ENCODE results near the gene NOX4.
"Not testable (repeated sequence)": the region's sequence is repeated elsewhere in the genome, so short reads cannot be mapped to it uniquely, and the experiment has no call there.

NOX4 gene

DNA sequence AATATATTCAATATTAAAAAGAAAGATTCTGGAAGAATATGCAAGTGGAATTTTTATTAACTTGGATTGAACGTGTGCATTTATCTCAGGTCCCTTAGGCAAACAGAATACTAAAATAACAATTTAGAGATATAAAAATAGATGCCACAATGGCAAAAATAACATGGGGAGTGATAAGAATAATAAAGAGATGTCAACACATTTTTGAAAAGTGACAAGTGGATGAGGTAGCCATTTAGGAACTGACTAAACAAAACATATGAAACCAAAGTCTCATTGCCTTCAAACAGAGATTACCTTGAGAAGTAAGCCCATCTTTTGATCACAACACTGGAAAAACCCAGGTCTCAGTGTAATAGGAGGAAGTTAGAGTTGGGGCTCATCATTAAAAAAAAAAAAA lies 112.2 kb downstream of the NOX4 start:
- not testable (repeated sequence) for ATAC-seq

DNA sequence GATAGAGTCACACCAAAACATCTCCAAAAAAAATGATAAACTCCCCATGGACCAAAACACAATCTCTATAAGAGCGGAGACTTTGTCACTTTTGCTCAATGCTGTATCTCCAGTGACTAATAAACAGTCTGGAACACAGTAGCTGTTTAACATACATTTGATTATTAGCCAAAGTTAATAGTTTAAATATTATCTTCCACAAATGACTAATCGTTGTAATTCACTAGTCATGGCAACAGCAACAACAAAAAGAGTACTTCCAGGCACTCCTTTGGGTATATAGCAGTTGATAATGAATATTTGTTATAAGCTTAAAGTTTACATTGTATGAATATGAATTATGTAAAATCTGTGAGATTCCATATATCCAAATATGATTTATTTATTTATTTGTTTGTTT lies 121.8 kb downstream of the NOX4 start:
- ATAC-seq = not testable (repeated sequence)

DNA sequence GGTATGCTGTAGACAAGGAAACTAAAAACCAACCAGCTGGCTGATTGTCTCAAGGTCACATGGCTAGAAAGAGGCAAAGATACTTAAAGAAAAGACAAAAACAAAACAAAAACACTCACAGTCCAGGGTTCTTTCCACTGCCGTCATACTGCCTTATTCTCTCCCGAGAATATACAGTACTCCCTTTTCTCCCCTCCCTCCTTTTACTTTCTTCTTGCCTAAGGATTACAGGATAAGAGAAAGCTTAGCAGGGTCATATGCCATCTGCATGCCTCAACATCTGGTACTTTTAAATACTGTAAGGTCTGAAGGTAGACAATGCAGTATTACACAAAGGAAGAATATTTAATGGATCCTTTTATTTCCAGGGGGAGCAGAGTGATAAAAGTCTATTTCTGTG lies 126.3 kb downstream of the NOX4 start:
- ATAC-seq = not testable (repeated sequence)

DNA sequence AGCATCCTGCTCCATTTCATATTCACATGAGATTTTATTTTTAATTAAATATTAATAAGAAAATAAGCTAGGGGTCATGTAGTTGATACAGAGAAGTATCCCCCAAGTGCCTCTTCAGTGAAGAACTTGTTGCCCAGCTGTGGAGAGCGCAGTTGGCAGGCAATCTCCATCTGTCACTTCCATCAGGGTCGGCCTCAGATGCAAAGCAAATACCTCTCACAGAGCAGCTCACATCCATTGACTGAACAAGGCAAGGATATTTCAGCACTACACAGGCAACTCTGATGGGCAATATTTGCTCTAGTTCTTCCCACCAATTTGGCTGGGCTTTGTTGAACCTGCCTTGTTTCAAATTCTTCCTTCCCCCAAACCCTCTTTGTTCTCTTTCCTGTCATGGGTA lies 129.4 kb downstream of the NOX4 start:
- no peak for ATAC-seq

DNA sequence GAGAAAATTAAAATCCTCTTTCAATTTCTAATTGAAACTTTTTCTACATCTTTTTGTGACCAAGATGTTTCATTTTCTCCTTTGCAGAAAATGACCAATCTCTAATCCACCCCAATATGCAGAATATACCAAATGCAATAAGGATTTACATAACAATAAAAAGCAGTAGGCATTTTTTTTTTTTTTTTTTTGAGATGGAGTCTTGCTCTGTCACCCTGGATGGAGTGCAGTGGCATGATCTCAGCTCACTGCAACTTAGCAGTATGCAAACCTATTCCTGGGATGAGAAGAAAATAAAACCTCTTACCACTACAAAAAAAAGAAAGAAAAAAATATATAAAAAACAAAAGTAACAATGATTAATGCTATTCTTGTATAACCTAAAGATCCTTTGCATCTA lies 132.0 kb downstream of the NOX4 start:
- not testable (repeated sequence) for ATAC-seq

- no peak for ATAC-seq
Measured at GRCh38 chr11:89358761-89359160, 132.4 kb downstream of the NOX4 start.

DNA sequence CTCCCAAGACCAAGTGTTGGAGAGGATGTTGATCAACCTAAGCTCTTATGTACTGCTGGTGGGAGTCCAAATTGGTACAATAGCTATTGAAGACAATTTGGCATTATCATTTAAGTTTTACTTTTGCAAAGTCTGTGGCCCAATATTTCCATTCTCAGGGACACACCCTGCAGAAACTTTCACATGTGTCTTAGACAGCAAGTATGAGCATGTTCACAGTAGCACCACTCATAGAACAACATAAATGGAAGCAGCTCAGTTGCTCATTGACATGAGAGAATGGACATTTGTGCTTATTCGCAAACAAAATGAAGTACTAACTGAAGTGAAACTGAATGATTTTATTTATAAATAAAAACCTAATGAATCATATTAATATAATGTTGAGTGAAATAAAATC lies 135.5 kb downstream of the NOX4 start:
- no peak for ATAC-seq

DNA sequence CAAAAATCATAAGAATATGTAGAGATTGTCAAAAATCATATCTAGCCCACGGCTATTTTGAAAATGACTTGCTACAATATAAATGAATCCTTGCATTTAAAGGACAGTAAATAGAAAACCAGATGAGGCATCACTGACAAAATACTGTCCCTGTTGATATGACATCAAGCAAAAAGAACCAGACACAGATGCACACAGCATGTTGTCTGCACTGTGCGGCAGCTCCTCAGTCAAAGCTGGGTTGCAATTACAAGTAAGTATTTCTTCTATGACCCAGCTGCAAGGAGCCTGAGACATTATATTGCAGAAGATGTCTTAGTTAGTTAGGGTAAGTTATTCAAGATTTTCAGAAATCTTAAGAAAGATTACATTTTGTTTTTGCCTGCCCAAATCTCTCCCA lies 136.7 kb downstream of the NOX4 start:
- not testable (repeated sequence) for ATAC-seq

DNA sequence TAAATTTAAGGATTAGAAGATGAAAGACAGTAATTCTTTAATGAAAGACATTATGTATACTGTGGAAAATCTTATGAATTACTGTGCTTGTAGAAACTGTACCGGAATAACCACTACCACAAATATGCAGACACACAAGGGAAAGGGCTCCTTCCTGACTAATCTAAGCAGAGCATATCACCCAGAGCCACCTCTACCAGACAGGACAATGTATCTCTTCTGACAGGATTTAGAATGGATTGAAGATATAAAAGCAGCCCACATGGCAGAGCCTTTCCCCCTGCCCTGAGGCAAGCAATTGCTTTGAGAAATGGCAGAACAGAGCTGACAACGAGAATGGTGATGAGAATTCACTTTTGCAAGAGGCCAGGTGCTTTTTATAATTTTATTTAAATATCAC lies 144.1 kb downstream of the NOX4 start:
- no peak for ATAC-seq

DNA sequence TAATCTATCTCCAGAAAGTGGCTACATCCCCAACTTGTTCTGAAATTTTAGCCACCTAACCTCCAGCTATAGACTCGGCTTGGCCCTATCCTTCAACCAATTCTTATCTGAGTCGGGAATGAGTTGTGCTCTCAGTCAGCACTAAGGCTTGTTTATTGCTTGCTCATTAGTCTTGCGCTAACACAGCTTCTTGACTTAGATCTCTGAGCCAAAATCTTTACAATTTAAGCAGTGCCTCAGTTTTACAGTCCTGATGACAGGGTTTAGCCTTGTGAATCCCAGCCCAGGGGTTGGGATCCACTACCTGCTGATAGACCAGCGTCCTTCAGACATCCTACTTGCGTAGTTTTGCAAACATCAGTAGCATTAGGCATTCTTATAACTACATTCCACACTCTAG lies 144.6 kb downstream of the NOX4 start:
- no peak for ATAC-seq

DNA sequence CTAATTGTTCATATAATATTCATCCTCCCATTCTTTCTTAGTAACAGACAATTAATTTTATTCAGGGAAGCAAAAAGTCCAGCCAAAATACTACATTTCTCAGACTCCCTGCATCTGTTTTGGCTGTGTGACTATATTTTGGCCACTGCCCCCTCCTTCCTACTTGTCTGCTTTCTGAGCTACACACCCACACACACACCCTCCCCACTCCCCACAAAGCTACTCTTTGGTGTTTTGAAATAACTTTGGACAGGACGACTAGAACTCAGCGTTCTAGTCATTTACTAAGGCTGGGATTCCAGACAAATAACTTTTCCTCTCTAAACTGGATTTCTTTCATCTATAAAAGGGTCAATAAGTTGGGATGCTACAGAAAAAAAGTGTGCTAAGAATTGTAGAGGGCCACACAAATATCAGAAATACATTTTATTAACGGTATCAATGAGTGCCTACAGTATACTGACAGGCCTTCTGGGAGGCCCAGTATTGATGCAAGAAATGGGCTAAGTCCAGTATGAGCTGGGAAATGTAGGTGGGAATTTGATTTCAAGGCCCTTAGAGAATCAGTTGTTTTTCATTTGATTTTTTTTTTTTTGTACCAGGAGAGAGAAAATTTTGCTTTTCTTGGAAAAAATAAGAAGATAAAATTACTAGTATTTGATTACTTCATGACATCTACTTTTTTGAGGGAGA lies 148.1 kb downstream of the NOX4 start:
- not testable (repeated sequence) for ATAC-seq

DNA sequence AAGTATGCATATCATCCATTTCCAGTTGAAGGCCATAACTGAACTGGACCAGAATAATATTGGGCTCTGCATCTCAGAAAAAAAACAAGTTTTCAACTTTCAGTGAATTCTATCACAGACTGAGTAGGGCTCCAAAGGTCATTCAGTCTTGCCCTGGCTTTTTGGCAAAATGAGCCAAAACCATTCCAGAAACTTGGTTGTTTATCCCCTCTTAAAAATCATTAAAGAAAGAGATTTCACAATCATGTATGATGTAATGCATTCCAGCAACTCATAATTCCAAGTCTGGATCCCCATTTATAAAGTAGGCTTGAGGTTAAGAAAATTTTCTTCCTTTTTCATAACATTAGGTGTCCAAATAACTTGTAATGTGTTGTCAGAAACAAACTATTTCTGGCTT lies 150.7 kb downstream of the NOX4 start:
- ATAC-seq = not testable (repeated sequence)

- ATAC-seq = not testable (repeated sequence)
Measured at GRCh38 chr11:89338073-89338472, 153.1 kb downstream of the NOX4 start.

DNA sequence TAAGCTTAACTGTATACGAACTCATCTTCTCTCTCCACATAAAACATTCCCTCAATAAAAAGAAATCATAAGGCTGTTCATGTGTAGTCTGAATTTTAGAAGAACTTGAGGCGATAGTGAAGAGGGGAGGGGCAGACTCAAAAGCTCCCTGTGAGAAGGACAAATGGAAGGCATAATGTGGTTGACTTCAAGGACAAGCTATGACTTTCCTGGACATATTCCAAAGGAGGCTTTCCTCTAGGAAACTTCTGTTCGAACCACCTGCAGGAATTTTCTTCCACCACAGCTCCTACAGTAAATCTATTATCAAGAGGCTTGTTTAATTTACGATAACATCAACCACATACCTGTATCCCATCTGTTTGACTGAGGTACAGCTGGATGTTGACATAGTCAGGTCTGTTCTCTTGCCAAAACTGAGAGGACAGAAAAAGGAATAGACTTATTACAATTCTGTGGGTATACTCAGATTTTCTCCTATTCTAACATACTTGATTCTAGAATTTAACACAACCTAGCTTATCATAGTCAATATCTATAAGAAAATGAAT lies 154.0 kb downstream of the NOX4 start:
- ATAC-seq = not testable (repeated sequence)

DNA sequence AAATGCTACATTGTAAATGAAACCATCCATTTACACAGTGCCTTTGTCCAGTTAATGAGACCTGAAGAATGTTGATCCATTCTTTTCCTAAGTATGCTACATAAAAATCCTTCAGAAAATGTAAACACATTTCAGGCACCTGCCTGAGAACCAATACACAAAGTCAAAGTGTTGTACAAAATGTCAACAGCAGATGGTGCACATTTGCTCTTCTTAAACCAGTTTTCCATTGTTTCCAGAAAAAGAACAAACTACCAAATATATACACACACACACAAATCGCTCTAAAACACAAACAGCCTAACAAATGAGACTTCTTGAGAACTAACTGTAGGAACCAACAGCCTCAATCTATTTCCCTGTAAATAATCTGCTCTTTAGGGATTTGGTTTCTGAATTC lies 157.5 kb downstream of the NOX4 start:
- ATAC-seq = not testable (repeated sequence)

GRCh38 chr11:89331940-89332339 lies 159.2 kb downstream of the NOX4 start:
- ATAC-seq = not testable (repeated sequence)

DNA sequence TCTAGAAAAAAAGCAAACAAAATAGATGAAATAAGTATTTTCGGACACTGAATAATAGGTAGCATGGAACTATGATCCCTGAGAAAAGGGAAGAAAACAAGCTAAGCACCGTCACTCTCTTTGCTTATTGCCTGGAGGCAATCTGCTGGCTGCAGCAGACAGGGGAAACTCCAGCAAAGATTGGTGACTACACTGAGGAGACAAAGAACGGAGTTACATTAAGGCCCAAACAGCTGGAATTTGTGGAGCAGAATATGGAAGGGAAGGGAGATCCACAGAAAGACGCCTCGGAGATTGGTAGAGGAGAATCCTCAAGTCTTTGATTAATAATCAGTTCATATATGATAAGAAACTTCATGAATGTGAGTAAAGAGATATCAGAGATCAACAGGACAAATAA lies 163.3 kb downstream of the NOX4 start:
- no peak for ATAC-seq

DNA sequence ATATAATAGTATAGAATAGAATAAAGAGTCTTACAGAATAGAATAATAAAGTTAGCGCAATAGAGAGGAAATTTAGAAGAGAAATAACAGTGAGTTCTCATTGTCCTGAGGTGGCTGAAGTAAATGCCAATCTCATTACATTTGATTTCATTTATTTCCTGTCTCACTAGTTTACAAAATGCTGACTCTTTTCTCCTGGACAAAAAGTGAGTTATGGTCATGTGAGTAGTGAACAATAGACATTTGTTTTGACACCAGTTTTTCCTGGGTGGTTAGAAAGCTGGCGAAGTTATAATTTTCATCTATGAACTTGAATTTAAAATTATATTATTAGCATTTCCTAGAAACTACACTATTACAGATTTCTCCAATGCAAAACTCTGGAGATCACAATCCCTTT lies 169.8 kb downstream of the NOX4 start:
- ATAC-seq = no peak

DNA sequence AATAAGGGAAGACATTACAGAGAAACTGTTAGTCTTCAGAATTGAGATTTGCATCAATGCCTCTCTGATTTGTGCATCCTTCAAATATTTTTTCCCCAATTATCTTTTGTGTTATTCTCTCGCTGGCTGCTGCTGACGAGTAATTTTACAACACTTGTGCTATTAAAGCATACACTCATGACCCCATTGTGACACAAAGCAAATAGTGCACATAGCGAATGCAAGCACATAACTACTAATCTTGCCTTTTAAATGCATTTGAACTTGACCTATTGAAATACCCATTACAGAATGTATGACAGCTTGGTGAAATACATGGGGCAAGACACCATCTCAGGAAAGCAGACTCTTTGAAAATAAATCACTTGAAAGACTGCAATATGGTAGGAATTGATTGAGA lies 180.6 kb downstream of the NOX4 start:
- ATAC-seq = not testable (repeated sequence)

DNA sequence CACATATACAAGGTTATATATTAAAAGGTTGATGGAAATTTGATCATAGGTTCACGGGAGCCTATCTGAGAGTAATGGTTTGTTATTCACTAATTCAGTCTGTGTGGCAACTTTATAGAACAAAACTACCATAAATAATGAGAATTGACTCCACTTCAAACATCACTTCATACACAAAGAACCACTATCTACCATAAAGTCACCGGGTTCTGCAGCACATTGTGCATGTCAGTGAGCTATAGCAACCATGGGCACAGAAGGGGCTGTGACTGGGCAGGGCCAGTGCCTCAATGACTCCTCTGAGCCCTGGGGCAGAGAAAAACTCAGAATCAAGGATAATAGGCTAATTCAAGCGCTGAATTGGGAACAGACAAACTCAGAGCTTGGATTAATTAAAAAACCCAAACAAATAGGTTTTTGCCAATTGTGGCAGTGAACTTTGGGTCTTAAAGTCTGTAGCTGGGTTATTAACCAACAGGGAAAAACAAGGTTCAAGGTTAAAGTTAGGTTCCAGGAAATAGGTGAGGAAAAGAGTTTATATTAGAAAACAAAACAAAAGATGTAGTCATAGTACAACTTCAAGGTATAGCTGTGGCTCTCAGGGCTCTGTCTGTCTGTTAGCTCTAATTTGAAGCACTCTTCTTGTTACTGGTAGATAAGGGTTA lies 181.7 kb downstream of the NOX4 start:
- ATAC-seq = not testable (repeated sequence)

DNA sequence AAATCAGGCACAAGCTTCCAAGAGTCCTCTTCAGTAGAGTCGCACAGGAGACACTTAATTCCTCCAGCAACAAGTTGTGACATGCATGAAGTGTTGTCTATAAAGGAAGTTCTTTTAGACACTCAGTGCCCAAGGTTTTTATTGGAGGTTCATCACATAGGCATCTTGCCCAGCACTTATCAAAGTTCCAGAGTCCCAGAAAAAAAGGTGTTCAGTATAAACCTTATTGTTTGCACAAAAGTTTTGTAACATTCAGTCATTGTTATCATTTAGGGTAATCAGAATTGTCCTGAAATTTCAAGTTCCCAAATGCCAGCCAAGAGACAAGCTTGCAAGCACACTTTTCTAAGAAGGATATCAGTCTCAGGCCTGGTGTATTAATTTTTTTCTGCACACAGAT lies 182.9 kb downstream of the NOX4 start:
- not testable (repeated sequence) for ATAC-seq

- not testable (repeated sequence) for ATAC-seq
Measured at GRCh38 chr11:89303029-89303428, 188.1 kb downstream of the NOX4 start.

GRCh38 chr11:89295023-89295422 lies 196.2 kb downstream of the NOX4 start:
- ATAC-seq = not testable (repeated sequence)

- ATAC-seq = no peak
Measured at GRCh38 chr11:89293965-89294679, 197.1 kb downstream of the NOX4 start.

Measured in activated CD4-positive, CD25-positive, alpha-beta regulatory T cell treated with anti-CD3 and anti-CD28 coated beads, Interleukin-2, amount 50 U/mL, for 24 hours (primary cell).